GM12874 (cell line): ENCODE measurements around the gene MMP17.

Experiments
- TF ChIP-seq, protein P1 (sequence below): IDR thresholded peaks from 2 replicates; pipeline ENCODE4 v1.5.1; 2011; ENCODE audit warnings: low read depth, mild to moderate bottlenecking, control low read depth, low read length, moderate library complexity; ENCODE audit not compliant: insufficient read depth

The MMP17 gene

DNA sequence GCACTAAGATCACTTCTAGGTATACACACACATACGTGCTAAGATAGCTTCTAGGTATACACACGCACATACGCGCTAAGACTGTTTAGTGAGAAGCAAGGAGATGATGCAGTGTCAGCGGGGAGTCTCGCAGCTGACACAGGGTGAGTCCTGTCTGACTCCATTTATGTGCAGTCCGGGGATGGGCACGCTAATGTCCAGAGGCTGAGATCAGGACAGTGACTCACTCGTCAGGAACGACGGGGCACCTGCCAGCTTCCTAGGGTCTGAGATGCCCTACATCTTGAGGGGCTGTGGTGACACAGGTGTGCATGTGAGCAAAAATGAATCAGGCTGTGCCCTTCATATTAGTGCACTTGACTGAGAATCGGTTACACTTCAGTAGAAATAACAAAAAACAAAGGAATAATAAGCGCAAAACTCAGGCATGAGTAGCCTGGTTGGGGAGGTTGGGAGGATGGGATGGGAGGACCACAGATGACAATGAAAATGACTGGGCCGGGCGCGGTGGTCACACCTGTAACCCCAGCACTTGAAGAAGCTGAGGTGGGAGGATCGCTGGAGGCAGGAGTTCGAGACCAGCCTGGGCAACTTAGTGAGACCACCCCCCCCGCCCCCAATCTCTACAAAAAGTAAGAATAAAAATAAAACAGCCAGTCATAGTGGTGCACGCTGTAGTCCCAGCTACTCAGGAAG, 37.1 kb downstream of the MMP17 start:
- TF ChIP-seq, protein P1, sequence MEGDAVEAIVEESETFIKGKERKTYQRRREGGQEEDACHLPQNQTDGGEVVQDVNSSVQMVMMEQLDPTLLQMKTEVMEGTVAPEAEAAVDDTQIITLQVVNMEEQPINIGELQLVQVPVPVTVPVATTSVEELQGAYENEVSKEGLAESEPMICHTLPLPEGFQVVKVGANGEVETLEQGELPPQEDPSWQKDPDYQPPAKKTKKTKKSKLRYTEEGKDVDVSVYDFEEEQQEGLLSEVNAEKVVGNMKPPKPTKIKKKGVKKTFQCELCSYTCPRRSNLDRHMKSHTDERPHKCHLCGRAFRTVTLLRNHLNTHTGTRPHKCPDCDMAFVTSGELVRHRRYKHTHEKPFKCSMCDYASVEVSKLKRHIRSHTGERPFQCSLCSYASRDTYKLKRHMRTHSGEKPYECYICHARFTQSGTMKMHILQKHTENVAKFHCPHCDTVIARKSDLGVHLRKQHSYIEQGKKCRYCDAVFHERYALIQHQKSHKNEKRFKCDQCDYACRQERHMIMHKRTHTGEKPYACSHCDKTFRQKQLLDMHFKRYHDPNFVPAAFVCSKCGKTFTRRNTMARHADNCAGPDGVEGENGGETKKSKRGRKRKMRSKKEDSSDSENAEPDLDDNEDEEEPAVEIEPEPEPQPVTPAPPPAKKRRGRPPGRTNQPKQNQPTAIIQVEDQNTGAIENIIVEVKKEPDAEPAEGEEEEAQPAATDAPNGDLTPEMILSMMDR = no peak

DNA sequence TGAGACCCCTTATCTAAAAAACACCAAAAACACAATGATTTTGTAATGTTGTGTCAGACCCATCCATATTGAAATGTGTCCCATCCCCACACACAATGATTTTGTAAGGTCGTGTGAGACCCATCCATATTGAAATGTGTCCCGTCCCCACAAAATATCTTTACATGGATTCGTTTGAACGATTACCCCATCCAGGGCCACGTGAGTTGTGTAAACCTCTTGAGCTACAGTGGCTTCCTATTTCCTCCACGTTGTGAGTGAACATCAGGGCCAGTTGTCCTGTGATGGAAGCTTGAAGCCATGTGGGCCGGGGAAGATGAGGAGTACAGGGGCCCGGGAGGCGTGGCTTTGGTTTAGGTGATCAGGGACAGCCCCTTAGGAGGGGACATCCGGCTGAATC, 39.3 kb downstream of the MMP17 start:
- TF ChIP-seq, protein P1 = no peak

DNA sequence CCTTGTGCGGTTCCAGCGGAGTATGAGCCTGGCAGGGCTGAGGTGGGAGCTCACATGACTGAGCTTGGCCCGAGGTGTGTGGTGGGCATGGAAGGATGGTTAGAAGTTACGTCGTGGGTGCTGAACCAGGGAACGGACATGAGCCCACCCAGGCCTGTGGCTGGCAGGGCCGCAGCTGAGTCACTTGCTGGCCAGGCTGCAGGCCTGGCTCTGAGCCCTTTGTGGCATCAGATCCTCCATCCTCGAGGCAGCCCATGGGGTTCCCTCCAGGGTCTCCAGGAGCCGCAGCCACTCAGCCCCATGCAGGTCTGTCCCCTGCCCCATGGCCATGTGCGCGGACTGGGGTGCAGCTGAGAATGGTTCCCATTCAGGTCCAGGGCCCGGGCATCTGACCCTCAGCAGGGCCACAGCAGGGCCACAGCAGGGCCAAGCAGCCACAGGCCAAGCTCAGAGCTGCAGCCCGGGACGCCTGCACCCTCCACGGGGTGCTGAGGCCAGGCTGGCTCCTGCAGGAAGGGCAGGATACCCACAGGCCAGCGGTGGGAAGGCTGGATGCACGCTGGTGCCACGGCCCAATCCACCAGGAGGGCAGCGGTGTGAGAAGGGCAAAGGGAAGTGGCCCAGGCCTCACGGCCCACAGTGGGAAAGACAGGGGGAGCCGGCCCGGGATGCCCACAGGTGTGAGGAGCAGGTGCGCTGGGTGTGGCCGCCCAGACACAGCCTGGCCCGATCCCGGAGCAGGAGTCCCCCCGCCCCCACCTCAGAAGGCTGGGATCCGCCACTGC, 39.9 kb downstream of the MMP17 start:
- TF ChIP-seq, protein P1 = no peak

DNA sequence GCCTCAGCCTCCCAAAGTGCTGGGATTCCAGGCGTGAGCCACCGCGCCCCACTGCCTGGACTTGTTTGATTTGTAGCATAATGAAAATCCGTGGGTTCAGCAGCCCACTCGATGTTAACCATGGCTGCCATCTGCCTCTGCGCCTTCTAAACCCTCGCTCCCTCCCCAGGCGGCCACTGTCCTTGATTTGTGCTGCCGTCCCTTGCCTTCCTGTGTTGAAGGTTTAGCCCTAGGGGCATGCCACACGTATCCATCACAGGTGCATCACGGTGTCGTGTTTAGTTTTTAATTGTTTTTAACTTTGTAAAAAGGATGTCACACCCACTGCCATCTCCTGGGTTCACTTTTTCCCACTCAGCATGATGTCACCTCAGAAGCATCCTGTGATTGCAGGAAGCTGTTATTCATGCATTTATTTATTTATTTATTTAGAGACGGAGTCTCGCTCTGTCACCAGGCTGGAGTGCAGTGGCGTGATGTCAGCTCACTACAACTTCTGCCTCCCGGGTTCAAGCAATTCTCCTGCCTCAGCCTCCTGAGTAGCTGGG, 41.8 kb downstream of the MMP17 start:
- TF ChIP-seq, protein P1 = no peak

DNA sequence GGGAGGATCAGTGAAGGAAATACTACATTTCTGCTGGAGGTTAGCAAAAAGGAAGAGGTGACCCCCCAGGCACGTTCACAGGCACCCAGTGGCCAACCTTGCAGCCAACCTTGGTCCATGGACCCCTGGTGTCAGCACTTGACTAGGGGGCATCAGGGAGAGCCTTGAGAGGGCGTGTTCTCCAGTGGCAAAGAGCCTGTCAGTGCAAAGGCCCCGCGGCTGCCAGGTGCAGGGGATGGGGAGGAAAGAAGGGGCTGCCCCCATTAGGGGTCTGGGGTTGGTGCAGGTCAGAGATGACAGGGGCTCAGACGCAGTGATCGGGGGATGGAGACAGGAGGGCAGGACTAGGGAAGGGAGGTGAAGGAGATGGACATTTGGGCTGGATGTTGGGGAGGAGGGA, 43.5 kb downstream of the MMP17 start:
- TF ChIP-seq, protein P1 = no peak

DNA sequence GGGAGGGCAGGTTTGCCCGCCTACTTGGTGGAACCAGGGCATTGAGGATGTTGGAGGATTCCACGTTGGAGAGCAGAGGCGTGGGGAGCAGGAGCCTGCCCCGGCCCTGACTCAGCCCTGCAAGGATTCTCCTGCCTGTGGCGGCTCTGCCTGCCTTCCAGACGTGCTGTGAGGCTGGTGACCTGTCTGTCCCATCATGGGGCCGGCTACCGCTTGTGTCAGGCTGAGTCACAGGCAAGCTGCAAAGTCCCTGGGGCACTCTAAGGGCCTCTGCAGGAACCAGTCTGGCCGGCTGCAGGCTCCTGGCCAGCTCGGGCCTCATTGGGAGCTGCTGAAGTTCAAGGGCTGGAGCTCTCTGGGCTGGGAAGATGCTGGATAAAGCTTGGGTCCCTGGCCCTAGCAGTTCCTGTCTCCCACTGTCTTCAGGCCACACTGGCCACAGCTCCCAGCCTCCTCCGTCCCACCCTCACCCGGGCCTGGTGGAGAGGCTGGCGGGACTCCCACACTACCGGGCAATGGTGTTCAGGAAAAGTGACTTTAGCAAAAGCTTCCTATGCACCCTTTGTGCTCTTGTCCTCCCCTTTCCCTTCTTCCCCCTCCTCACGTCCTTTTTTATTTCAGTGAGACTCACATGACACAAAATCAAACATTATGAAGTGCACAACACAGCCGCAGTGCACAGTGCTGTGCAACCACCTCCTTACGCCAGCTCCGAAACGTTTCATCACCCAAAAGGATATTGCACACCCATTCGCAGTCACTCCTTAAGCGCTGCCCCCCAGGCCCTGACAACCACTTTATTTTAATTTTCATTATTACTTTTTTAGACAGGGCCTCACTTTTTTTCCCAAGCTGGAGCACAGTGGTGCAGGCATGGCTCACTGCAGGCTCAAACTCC, 44.2 kb downstream of the MMP17 start:
- TF ChIP-seq, protein P1 = no peak

DNA sequence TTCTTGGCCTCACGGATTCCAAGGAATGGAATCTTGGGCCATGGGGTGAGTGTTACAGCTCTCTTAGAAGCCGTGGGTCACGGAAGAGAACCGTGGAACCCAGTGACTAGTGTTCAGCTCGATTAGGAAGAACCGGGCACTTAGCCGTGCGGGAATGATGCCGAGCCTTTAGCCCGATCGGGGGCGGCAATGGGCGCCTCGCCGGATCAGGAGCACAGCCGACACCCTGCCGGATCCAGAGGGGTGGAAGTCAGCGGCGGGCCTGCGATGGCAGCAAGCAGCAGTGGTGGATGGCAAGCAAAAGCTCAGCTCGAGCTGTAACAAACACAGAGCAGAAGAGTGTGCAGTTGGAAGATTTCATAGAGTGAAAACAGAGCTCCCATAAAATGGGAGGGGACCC, 45.1 kb downstream of the MMP17 start:
- TF ChIP-seq, protein P1 = no peak
